Activated T-helper 17 cell treated with anti-CD3 and anti-CD28 coated beads, Interleukin-2, amount 50 U/mL, for 72 hours (primary cell): ENCODE results near the gene FDXR. TPM values are rescaled to one million over a fixed set of nuclear protein-coding genes. Genes with fewer than 3 reads are reported as not detected.
"Not testable (repeated sequence)": the region's sequence is repeated elsewhere in the genome, so short reads cannot be mapped to it uniquely, and the experiment has no call there.

Experiments used
- ATAC-seq: fragments of 150-1000 bp; cut with Tn5 transposase; replicated peaks from 2 replicates; pipeline ENCODE4 v1.10.0; 2021; ENCODE audit warnings: mild to moderate bottlenecking, moderate library complexity
- H3K27ac Mint-ChIP-seq: one replicate; pipeline ENCODE4 v1.8.0; 2022; ENCODE audit warnings: mixed read lengths
- H3K27me3 Mint-ChIP-seq: one replicate; pipeline ENCODE4 v1.8.0; 2022; ENCODE audit warnings: mixed read lengths
- H3K36me3 Mint-ChIP-seq: one replicate; pipeline ENCODE4 v1.8.0; 2022; ENCODE audit warnings: low read depth, mild to moderate bottlenecking, mixed read lengths
- H3K4me1 Mint-ChIP-seq: one replicate; pipeline ENCODE4 v1.8.0; 2022; ENCODE audit warnings: mixed read lengths
- H3K4me3 Mint-ChIP-seq: one replicate; pipeline ENCODE4 v1.8.0; 2022; ENCODE audit warnings: mild to moderate bottlenecking, mixed read lengths
- H3K9me3 Mint-ChIP-seq: one replicate; pipeline ENCODE4 v1.8.0; 2022; ENCODE audit warnings: mixed read lengths
- total RNA-seq, 2 donors: library from RNA; stranded (reverse); gene quantifications; one replicate each; pipeline ENCODE4 v1.2.3, GENCODE V29; 2022

The FDXR gene
- total RNA-seq, 2 donors from 2014 or later: 56.7 to 58.4 TPM

GRCh38 chr17:74870512-74870911 lies 2.3 kb downstream of the FDXR start:
- no peak overlapping the region for H3K4me3 Mint-ChIP-seq
- H3K9me3 Mint-ChIP-seq: no peaks in the 10 kb centered on the region
- no peak overlapping the region for H3K27ac Mint-ChIP-seq
- H3K4me1 Mint-ChIP-seq: peaks cover 16% of the 10 kb centered on the region
- ATAC-seq: no peak
- peaks cover 26% of the 10 kb centered on the region for H3K36me3 Mint-ChIP-seq
- no peaks in the 10 kb centered on the region for H3K27me3 Mint-ChIP-seq

DNA sequence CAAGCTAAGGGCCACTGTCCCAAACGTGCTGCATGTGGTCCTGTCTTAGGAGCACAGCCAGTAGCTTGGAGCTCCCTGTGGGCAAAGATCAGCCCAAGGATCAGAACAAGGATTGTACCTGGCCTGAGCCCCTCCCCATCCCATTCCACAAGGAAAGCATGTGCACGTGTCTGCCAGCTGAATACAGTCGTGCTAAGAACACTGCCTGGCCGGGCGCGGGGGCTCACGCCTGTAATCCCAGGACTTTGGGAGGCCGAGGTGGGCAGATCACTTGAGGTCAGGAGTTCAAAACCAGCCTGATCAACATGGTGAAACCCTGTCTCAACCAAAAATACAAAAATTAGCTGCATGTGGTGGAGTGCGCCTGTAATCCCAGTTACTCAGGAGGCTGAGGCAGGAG lies 2.8 kb downstream of the FDXR start:
- not testable (repeated sequence) for H3K27me3 Mint-ChIP-seq, H3K4me3 Mint-ChIP-seq, H3K9me3 Mint-ChIP-seq, H3K27ac Mint-ChIP-seq, ATAC-seq
- H3K4me1 Mint-ChIP-seq: peaks cover 18% of the 10 kb centered on the region
- H3K36me3 Mint-ChIP-seq: peaks cover 30% of the 10 kb centered on the region

DNA sequence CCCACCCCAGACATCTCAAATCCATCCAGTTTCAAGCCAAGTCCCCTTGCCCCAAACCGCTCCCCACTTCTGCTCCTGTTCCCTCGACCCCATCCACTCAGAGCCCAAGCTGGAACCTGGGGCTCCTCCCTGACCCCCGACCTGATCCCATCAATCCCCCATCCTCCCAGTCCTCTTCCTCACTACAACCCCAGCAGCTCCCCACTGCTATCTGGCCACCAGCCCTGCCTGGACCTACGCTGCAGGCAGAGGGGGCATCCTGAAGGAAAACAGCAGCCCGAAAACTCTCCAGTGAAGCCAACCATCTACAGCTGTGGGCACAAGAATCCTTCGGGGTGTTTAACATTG lies 3.9 kb downstream of the FDXR start:
- no peaks in the 10 kb centered on the region for H3K9me3 Mint-ChIP-seq
- H3K27ac Mint-ChIP-seq: no peak overlapping the region

GRCh38 chr17:74868251-74868907 lies 4.4 kb downstream of the FDXR start:
- Mint-ChIP-seq H3K4me3 (no peak overlapping the region), H3K27ac (no peak overlapping the region), H3K36me3 (peaks cover 38% of the 10 kb centered on the region), H3K4me1 (peaks cover 22% of the 10 kb centered on the region), H3K27me3 (no peaks in the 10 kb centered on the region), H3K9me3 (no peaks in the 10 kb centered on the region)
- ATAC-seq: no peak

More for the DNA sequence above, 3.9 kb downstream of the FDXR start:
- Mint-ChIP-seq H3K36me3 (peaks cover 35% of the 10 kb centered on the region), H3K4me3 (no peak overlapping the region), H3K4me1 (peaks cover 22% of the 10 kb centered on the region), H3K27me3 (no peaks in the 10 kb centered on the region)
- no peak for ATAC-seq

DNA sequence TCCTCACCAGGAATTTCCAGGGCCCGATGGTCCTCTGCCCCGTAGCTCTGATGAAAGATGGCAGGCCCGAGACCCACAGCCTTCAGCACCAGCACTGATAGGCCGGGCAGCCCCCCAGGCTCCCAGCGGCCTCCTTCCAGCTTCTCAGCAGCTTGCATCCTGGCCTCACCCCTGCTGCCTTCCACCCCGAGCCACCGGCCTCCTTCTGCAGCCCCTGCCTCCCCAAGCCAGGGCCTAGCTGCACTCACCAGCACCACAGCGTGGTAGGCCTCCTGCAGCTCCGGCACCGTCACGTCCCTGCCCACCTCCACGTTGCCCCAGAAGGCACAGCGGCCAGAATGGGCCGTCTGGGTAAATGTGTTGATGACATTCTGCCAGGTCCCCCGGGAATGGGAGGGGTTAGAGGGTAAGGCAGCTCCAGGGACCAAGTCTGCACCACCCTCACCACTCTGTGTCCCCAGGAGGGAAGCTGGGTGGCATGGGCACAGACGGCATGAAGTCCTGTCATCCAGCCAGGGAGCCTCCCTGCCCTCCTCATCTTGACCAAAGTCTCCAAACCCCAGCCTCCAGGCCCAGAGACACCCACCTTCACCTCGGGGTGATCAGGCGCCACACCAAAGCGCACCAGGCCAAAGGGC lies 6.5 kb downstream of the FDXR start:
- H3K9me3 Mint-ChIP-seq: no peaks in the 10 kb centered on the region
- no peaks in the 10 kb centered on the region for H3K27me3 Mint-ChIP-seq
- H3K27ac Mint-ChIP-seq: no peak overlapping the region
- H3K36me3 Mint-ChIP-seq: peaks cover 26% of the 10 kb centered on the region
- no peak overlapping the region for H3K4me3 Mint-ChIP-seq
- H3K4me1 Mint-ChIP-seq: peaks cover 9% of the 10 kb centered on the region
- no peak for ATAC-seq

DNA sequence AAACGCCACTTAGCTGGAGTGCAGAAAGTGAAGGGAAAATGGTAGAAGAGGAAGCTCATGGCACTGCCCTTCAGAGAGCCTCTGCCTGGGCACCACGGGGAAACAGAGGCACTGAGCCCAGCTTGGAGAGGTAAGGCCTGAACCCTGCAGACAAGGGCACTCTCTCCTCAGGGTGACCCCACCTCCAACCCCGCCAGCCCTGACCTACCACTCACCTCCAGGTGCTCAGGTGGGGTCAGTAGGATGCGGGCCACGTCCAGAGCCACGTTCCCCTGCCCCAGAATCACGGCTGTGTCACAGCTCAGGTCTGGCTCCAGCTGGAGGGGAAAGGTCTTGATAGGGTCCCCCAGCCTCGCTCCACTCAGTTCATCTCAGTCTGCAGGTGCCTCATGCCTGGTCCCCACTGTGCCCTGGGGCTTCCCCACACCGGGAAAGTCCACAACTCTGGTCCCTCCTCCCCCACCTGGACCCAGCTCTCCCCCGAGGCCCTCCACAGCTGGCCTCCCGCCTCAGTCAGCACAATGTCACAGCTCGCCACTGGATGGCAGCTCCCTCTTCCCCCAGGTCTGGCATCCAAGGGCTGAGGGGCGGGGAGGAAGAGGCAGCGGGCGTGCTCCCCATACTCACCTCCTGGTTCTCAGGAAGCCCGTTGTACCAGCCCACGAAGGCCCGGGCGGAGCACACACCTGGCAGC lies 7.1 kb downstream of the FDXR start:
- Mint-ChIP-seq H3K36me3 (peaks cover 22% of the 10 kb centered on the region), H3K27ac (no peak overlapping the region), H3K27me3 (no peaks in the 10 kb centered on the region), H3K4me1 (peaks cover 5% of the 10 kb centered on the region), H3K4me3 (no peak overlapping the region), H3K9me3 (no peaks in the 10 kb centered on the region)
- no peak for ATAC-seq

DNA sequence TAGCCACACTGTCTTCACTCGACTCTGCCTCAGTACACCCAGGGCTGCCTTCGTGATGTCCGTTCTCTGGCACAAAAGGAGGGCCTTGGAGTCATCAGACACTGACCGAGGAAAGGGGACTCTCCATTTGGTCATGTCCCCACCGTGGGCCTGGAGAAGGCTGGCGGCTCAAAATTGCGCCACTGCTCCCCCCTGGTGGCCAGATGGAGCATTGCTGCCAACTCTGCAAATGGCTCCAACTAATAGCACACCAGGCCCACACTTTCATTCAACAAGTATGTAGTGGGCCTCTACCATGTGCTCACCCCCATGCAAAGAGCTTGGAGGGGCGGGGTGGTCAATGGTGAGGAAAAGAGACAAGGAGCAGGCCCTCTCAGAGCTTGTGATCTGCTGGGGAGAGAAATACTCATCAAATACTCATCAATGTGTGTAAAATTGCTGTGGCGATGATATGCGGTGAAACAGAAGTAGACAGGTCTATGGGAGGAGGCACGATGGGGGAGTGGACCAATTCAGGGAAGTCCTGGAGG lies 7.9 kb downstream of the FDXR start:
- peaks cover 21% of the 10 kb centered on the region for H3K36me3 Mint-ChIP-seq
- no peaks in the 10 kb centered on the region for H3K9me3 Mint-ChIP-seq
- no peak overlapping the region for H3K4me3 Mint-ChIP-seq
- peaks cover 3% of the 10 kb centered on the region for H3K27me3 Mint-ChIP-seq
- H3K27ac Mint-ChIP-seq: no peak overlapping the region
- ATAC-seq: peak; percentile 66
- peaks cover 5% of the 10 kb centered on the region for H3K4me1 Mint-ChIP-seq

DNA sequence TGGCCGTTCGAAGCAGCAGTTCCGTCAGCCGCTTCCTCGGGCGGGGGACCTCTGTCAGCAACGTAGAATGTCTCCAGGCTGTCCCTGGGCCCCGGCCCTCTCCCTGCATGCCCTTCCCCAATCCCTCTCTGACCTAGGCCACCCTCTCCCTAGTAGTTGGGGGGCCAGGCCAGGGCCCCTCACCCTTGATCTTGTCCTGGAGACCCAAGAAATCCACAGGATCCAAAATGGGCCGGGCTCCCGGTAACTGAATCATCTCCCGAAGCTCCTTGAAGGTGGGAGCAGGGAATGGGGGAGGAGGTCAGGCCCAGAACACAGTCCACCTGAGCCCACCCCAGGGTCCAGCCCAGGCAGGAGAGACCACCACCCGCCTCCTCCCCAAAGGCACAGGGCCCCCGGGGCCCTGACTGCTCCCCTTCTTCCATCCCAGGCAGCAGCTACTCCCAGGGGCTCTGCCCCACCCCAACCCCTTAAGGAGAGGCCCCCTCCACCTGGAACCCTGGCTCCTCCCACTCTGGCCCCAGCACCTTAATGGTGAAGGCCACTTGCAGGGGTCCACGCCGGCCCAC lies 8.4 kb downstream of the FDXR start:
- peaks cover 3% of the 10 kb centered on the region for H3K27me3 Mint-ChIP-seq
- H3K27ac Mint-ChIP-seq: no peak overlapping the region
- peaks cover 5% of the 10 kb centered on the region for H3K4me1 Mint-ChIP-seq
- peaks cover 16% of the 10 kb centered on the region for H3K36me3 Mint-ChIP-seq
- no peak overlapping the region for H3K4me3 Mint-ChIP-seq
- no peak for ATAC-seq
- no peaks in the 10 kb centered on the region for H3K9me3 Mint-ChIP-seq

DNA sequence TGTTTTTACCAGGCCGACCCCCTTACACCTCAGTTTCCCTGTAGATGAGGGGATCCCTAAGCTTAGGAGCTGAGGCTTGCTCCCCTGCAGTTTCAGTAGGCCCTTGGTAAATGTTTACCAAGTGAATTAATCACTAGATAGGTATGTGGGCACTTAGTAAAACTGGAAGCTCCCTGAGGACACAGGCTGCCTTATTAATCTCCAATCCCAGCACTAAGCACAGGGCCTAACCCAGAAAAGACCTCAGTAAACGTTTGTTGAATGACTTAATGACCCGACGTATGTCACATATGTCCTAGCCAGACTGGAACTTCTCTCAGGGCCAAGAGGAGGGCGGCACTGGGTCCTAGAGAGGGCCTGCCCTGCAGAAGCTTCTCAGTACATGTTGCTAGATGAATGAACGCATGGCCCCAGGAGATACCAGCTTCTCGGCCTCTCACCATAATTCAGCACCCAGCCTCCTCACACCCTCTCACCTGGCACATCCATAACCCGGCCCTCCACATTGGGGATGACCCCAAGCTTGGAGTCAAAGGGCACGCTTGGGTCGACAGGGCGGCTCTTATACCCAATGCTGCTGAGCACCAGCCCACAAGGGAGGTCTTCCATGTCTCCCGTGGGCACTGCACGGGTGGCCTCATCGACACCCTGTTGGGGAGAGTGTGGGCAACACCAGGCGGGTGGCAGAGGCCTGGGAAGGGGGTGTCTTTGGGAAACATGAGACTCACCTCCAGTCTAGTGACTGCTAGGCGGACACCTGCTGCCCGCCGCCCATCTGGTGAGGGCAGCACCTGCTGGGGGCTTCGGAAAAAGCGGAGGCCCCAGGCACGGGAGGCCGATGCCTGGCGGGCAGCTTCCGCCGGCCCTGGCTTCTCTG lies 9.1 kb downstream of the FDXR start:
- Mint-ChIP-seq H3K4me1 (peaks cover 5% of the 10 kb centered on the region), H3K36me3 (peaks cover 21% of the 10 kb centered on the region), H3K4me3 (no peak overlapping the region), H3K27me3 (peaks cover 9% of the 10 kb centered on the region), H3K27ac (no peak overlapping the region), H3K9me3 (no peaks in the 10 kb centered on the region)
- ATAC-seq: no peak

- ATAC-seq: no peak
- Mint-ChIP-seq H3K27me3 (peaks cover 15% of the 10 kb centered on the region), H3K9me3 (no peaks in the 10 kb centered on the region), H3K4me1 (peaks cover 5% of the 10 kb centered on the region), H3K27ac (no peak overlapping the region), H3K4me3 (no peak overlapping the region), H3K36me3 (peaks cover 21% of the 10 kb centered on the region)
These were observed 9.9 kb downstream of the FDXR start for GRCh38 chr17:74862919-74863318.

- Mint-ChIP-seq H3K9me3 (no peaks in the 10 kb centered on the region), H3K27me3 (peaks cover 21% of the 10 kb centered on the region), H3K4me1 (peaks cover 5% of the 10 kb centered on the region), H3K4me3 (peak overlapping the region; percentile 32), H3K27ac (no peak overlapping the region), H3K36me3 (peaks cover 21% of the 10 kb centered on the region)
- peak; percentile 52 for ATAC-seq
These were observed 10.5 kb downstream of the FDXR start for GRCh38 chr17:74862108-74862901.

DNA sequence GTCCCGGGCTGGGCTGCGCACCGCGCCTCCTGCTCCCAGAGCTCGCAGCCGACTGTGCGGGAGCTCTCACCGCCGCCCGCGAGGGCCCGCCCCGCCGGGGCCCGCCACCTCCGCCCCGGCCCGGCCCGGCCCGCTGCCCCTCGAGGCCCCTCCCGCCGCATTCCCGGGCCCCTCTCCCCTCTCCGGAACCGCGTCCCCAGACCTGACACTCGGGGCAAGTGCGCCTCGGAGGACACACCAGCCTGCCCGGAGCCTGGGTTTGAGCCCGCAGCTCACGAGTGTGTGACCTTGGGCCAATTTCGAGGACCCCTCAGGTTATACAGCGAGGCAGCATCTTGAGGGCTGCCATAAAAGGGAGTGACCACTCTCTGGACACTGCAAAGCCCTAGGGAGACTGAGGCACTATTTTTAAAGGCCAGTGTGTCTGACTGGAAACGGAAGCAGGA lies 11.1 kb downstream of the FDXR start:
- peaks cover 21% of the 10 kb centered on the region for H3K36me3 Mint-ChIP-seq
- ATAC-seq: no peak
- H3K27ac Mint-ChIP-seq: no peak overlapping the region
- peaks cover 5% of the 10 kb centered on the region for H3K4me1 Mint-ChIP-seq
- peak overlapping the region; percentile 32 for H3K4me3 Mint-ChIP-seq
- H3K27me3 Mint-ChIP-seq: peaks cover 27% of the 10 kb centered on the region
- no peaks in the 10 kb centered on the region for H3K9me3 Mint-ChIP-seq

DNA sequence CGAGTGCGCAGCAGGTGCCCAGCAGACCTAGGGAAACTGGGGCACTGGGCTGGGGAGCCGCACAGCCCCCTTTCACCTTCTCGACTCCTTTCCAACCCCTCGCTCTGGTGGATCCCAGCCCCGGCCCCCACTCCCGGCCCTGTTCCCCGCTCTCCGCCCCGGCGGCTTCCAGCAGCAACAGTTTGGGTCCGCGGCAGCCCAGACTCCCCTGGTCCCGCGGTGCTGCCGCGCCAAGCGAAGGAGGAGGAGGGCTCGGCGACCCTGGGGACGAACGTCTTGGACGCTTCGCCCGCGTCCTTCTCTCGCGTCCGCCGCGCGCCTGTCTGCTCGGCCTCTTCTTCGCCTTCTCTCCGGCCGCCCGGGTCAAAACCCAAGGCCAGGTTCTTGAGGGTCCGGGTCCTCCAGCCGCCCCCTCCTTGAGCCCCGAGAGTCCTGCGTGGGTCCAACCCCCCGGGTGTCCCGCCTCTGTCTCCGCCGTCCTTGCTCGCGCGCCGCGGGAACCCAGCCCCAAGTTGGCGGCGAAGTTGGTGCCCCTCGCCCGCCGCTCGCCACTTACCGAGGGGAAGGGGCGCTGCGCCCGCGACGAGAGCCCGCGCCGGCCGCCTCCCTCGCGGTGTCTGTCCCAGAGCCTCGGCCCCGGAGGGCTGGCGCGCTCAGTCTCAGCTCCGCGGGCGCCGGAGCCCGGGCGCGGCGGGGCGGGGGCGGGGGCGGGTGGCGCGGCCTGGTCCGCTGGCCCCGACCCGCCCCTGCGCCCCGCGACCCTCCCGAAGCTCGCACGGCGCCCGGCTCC lies 11.7 kb downstream of the FDXR start:
- Mint-ChIP-seq H3K27me3 (peaks cover 31% of the 10 kb centered on the region), H3K4me1 (peaks cover 5% of the 10 kb centered on the region), H3K36me3 (peaks cover 21% of the 10 kb centered on the region), H3K9me3 (no peaks in the 10 kb centered on the region), H3K4me3 (peak overlapping the region; percentile 41), H3K27ac (no peak overlapping the region)
- ATAC-seq: no peak
